Measurements from ENCODE around the gene GLG1.
"Not testable (repeated sequence)": the region's sequence is repeated elsewhere in the genome, so short reads cannot be mapped to it uniquely, and the experiment has no call there.

The GLG1 gene

GRCh38 chr16:74573622-74574021, 33.3 kb downstream of the GLG1 start:
- DNase-seq, result no peak

DNA sequence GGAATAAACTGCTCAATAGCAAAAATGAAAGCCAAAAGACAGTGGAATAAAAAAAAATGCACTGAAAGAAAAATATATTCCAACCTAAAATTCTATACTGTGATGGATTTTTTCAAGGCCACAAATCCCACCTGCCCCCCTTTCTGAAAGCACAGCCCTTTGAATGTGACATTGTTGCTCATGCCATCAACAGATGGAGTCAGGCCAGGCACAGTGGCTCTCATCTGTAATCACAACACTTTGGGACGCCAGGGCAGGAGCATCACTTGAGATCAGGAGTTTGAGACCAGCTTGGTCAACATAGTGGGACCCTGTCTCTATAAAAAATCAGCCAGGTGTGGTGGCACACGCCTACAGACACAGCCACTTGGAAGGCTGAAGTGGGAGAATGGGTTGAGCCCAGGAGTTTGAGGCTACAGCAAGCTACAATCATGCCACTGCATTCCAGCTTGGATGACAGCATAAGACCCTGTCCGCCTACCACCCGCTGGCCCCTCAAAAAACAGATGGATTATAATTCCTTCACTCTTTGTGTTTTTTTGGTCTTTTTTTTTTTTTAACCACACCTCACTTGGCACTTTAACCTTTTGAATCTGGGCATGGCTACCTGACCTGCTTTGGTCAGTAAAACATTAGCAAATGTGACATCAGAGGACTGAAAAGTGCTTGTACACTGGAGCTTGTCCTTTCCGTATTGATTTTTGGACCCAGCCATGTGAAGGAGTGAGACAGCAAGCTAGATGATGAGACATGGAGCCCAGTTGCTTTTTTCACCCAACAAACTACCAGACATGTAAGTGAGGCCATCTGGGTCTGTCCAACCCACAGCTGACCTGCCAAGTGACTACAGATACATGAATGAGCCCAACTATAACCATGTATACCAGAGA, 36.3 kb downstream of the GLG1 start:
- DNase-seq, result no peak

- no peak for DNase-seq
Measured at GRCh38 chr16:74568961-74569631, 37.8 kb downstream of the GLG1 start.

- no peak for DNase-seq
Measured at GRCh38 chr16:74567901-74568300, 39.0 kb downstream of the GLG1 start.

- no peak for DNase-seq
Measured at GRCh38 chr16:74565378-74565777, 41.5 kb downstream of the GLG1 start.

DNA sequence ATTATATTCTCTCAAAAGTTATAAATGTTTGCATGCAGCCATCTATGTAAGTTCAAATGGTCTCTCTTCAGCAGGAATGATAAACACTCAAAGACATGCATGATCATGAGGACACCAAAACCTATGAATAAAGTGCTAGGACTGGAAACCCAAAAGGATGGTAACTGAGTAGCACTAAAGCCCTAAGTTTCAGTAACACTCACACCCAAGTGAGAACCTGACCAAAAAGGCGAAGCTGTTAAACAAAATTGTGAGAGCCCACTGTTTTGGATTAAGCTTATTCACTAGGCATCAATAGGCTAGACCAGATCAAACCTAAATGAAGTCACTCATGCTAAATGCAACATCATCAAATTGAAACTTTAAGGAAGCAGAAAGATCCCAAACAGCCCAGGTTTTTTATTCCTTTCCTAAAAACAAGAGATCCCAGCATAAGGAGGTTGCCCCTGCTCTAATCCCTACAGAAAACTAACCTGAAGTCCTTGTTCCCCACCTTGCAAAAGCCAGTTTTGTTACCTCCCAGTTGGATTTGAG, 42.4 kb downstream of the GLG1 start:
- DNase-seq, result no peak

DNA sequence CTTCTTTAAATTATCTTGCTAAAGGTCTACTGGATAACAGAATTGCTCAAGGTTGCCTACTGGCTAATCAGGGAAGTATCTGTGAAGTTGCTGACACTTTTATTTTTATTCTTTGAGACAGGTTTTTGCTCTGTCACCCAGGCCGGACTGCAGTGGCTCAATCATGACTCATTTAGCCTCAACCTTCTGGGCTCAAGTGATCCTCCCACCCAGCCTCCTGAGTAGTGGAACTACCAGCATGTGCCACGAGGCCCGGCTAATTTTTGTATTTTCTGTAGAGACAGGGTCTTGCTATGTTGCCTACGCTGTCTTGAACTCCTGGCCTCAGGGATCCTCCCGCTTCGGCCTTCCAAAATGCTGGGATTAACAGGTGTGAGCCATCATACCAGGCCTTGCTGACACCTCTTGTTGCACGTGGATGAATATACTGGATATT, 43.1 kb downstream of the GLG1 start:
- peak; percentile 2 for DNase-seq

GRCh38 chr16:74562117-74562516, 44.8 kb downstream of the GLG1 start:
- no peak for DNase-seq

DNA sequence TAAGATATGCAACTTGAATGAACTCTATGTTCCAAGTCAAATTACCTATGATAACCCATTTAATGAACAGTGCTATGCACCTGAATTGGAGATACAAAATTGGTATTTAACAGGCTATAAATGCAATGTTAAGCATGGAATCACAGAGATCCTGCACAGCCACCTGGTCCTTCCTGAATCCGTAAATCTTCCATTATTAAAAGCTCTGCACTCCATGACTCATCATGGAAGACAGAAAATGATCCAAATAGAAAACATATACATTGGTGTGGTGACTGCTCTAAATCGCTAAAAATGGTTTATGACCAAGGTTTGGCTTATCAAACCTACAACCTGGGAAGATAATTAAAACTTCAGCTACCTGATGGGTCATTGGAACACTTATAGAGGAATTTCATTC, 45.3 kb downstream of the GLG1 start:
- no peak for DNase-seq

GRCh38 chr16:74560912-74561311, 46.0 kb downstream of the GLG1 start:
- DNase-seq, result no peak

GRCh38 chr16:74558873-74559272, 48.0 kb downstream of the GLG1 start:
- DNase-seq, result no peak

GRCh38 chr16:74557275-74557674, 49.6 kb downstream of the GLG1 start:
- no peak for DNase-seq

DNA sequence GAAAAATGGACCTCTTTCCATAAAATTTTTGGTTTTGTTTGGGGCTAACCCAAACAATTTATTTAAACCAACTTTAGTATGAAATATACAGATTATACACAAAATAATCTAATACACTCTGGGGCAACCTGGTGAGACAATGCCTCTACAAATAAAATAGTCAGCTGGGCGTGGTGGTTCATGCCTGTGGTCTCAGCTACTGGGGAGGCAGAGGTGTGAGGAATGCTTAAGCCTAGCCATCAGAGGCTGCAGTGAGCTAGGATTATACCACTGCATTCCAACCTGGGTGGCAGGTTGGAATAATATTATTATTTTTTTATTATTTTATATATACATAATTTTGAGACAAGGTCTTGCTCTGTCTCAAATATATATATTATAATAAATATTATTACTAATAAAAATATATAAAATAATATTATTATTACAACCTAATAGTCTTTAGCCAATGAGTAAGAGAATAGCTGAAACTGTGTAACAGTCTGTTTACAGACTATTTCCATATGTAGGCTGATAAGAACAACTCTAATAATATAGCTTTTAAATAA, 50.5 kb downstream of the GLG1 start:
- DNase-seq, result no peak

- not testable (repeated sequence) for DNase-seq
Measured at GRCh38 chr16:74552357-74552756, 54.6 kb downstream of the GLG1 start.

DNA sequence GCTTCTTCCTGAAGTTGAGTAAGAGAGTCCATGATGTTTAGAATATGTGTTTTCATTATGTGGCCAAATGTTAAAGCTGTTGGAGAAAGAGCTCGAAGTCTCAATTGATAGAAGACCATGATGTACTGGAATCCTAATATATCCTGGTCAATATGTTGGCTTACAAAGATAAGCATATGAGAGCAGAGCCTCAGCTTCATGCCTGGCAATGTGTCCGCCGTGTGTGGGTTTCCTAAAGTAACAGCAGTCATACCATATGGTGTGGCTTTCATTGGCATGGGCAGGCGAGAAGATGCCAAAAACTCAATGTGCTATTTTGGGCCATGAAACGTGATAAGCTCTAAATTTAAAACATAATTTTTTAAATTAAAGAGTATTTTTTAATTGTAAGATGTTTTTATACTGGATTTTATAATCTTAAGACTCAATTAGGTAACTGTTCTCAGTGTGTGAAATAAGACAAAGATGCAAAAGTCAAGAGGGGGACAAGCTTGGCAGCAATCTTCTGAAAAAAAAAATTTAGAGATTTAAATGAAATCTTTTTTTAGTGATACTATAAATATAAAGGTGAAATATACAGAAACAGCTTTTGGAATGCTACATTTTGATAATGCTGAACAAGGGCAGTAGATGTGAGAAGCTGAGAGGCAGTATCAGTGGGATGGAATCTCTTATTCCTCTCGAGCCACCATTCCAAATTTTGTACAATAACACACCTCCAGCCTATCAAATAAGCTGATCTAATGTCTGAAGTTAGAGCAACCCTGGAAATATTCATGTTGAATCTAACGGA, 56.5 kb downstream of the GLG1 start:
- DNase-seq, result not testable (repeated sequence)

DNA sequence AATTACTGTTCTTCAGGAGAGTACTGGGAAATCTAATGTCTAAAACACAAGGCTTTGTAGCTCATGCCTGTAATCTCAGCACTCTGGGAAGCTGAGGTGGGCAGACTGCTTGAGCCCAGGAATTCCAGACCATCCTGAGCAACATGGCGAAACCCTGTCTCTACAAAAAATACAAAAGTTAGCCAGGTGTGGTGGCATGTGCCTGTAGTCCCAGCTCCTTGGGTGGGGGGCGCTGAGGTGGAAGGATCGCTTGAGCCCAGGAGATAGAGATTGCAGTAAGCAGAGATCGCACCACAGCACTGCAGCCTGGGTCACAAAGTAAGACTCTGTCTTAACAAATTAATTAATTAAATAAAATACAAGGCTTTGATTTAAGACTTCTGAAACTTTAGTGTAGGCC, 60.8 kb downstream of the GLG1 start:
- not testable (repeated sequence) for DNase-seq

DNA sequence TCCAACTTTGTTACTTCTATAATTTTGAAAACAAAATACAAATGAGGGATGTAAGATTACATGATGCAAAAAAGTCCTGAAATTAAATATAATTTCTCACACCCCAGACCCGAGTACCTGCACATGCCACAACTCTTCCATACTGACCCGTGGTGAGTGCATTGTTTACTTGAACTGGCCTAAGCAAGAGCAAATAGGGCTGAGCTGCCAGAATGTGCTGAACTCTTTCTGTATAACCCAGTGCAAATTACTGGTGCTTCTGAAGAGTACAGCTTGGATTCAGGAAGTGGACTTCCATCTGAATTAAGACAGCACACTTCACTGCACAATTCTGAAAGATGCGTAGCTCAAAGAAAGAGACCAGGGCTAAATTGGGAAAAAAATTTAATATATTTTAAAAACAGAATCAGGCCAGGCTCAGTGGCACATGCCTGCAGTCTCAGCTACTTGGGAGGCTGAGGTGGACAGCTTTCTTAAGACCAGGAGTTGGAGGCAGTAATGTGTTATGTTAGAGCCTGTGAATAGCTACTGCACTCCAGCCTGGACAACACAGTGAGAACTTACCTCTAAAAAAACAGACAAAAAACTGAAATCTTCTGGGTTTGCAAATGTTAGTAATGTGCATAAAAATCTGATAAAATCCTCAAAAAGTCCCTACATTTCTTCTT, 63.9 kb downstream of the GLG1 start:
- not testable (repeated sequence) for DNase-seq

DNA sequence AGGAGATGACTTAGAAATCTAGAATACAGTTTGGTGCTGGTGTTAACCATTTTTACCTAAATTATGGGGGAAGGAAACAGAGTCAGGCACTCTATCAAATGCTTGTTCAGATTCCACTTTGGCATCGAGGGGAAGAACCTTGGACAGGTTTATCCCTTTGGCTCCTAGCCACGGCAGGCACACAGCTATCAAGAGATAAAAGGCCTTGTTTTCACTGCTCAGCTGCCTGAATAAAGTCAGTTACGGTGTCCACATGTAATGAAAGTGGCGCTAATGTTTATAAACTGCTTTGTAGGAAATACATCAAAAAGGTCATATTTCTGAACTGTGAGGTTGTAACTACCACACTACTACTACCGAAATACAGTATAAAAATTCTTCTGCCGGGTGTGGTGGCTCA, 66.3 kb downstream of the GLG1 start:
- DNase-seq, result not testable (repeated sequence)

- not testable (repeated sequence) for DNase-seq
Measured at GRCh38 chr16:74538801-74539200, 68.1 kb downstream of the GLG1 start.

- not testable (repeated sequence) for DNase-seq
Measured at GRCh38 chr16:74537746-74538145, 69.2 kb downstream of the GLG1 start.

- DNase-seq, result not testable (repeated sequence)
Measured at GRCh38 chr16:74534650-74535049, 72.3 kb downstream of the GLG1 start.

DNA sequence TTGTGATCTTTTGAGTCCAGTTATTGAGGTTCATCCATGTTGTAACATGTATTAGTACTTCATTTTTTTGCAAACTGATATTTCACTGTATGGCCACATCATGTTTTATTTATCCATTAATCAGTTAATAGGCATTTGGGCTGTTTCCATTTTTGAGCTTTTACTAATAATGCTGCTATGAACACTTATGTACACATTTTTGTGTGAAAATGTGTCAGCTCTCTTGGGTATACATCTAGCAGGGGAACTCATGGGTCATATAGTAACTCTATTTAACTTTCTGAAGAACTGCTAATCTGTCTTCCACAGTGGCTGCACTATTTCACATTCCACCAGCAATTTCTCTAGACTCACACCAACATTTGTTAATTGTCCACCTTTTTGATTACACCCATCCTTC, 82.0 kb downstream of the GLG1 start:
- no peak for DNase-seq
